KOPT-K1 (cell line): ENCODE results near the gene PRKAR1B.
A peak's percentile ranks its signal among the peaks of the same experiment; 100 is the strongest.

Source experiments
- H3K27ac ChIP-seq: fragments of 200-600 bp; sonication (generic); 2 replicates; pipeline ENCODE4 v1.5.1; 2016; ENCODE audit warnings: antibody characterized with exemption, mild to moderate bottlenecking, low read depth, low read length; ENCODE audit not compliant: poor library complexity, severe bottlenecking
- H3K36me3 ChIP-seq: fragments of 200-600 bp; sonication (generic); 2 replicates; pipeline ENCODE4 v1.5.1; 2017; ENCODE audit warnings: antibody characterized with exemption, mild to moderate bottlenecking, low read length, moderate library complexity; ENCODE audit not compliant: insufficient read depth
- H3K9me3 ChIP-seq: fragments of 200-600 bp; sonication (generic); 2 replicates; pipeline ENCODE4 v1.5.1; 2017; ENCODE audit warnings: antibody characterized with exemption, low read length, mild to moderate bottlenecking; ENCODE audit not compliant: insufficient read depth, poor library complexity, severe bottlenecking

PRKAR1B gene

DNA sequence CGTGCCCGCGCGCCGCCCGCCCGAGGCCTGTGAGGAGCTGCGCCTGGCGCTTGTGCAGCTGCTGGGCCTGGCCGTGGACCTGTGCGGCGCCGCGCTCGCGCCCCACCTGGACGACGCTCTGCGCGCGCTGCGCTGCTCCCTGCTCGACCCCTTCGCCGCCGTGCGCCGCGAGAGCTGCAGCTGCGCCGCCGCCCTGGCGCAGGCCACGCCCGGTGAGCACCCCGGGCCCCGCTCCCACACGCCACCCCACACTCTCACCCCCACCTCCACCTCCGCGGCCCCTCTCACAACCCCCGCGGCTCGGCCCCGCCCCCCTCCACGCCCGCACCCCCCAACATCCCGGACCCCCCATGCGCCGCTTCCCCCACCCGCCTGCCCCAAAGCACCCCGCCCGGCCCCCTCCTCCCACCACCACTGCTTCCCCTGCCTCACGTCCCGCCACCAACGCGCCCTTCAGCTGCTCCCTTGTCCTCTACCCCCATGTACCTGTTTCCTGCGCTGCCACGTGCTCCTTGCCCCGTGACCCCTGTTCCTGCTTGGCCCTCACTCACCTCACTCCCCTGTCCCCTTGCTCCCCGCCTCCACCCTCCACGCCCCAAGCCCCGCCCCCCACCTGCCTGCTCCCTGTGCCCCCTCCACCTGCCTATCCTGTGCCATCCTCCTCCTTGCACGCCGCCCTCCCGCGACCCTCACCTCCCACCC is at the start of gene PRKAR1B:
TSS of gene PRKAR1B (minus strand) at position 178 of the 702 bp plus-strand sequence. CDS start 15,776 bp downstream, outside the sequence.
- peaks cover 64% of the 10 kb centered on the region for H3K36me3 ChIP-seq
- peaks cover 40% of the 10 kb centered on the region for H3K9me3 ChIP-seq
- peak within 1 kb of the TSS; percentile 86 for H3K27ac ChIP-seq

DNA sequence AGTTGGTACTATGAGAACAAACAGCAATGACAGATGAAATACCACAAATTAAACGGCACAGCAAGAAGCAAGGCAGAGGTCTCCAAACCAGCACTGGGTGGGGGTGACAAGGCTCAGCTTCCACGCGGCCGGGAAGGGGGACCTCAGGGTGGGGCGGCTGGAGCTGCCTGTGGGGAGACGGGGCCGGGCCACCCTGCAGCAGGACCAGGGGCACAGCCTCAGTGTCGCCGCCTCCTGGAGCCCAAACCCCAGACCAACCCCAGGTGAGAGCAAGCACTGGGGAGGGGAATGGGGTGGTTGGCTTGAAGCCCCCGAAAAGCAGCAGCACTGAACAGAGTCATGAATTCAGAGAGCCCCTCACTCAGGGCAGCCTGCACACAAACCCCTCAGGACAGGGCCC is 49.3 kb upstream of the PRKAR1B start:
- Histone ChIP-seq H3K36me3 (peaks cover 97% of the 10 kb centered on the region), H3K27ac (no peak overlapping the region), H3K9me3 (no peaks in the 10 kb centered on the region)

DNA sequence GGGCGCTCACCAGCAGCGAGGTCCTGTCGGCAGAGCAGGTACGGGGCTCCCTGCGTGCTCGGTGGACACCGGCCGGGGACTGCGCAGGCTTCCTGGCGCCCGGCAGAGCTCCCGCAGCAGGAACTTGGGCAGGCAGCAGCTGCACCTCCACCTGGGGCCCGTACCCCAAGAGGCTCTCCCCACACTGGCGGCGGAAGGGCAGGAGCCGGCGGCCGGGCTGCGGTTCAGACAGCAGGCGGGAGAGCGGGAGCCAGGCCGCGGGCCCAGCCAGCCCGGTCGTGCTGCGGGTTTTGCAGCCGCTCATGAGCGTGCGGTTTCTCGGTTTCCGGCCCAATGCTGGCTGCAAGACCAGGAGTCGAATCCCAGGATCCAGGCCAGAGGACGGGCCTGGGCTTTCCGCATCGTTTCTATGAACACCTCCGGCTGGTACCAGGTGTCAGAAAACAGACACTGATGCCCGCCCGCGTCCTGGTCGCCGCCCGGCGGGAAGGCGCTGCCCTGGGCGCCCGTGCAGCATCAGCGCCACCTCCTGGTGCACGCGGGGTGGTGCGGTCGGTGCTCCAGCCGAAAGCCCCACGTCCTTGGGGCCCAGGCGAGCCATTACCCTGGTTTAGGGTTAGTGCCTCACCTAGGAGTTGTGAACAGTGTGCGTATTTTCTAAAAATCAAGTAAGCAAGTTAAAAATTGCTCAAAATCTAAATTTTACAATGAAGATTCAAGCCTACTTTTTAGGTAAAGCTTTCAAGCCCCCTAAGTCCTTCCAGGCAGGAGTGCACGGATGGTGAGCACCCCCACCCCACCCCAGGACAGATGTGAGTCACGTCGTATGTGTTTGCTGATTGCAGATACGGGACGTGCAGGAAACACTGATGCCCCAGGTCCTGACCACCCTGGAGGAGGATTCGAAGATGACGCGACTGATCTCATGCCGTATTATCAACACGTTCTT is 47.4 kb upstream of the PRKAR1B start:
- no peak overlapping the region for H3K27ac ChIP-seq
- peaks cover 97% of the 10 kb centered on the region for H3K36me3 ChIP-seq
- H3K9me3 ChIP-seq, result no peaks in the 10 kb centered on the region

DNA sequence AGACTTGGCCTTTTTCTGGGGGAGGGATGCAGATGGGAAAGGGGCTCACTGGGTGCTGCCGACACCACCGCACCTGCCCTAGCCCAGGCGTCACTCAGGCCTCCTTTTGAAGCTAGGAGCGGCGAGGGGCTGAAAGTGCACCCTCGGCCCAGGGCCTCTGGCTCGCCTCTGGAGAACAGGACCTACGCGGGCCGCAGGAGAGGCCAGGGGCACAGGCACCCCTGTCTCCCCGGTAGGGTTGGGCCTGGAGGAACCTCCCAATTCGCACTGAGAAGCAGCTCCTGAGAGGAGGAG is 46.5 kb upstream of the PRKAR1B start:
- Histone ChIP-seq H3K9me3 (no peaks in the 10 kb centered on the region), H3K36me3 (peaks cover 96% of the 10 kb centered on the region), H3K27ac (no peak overlapping the region)

DNA sequence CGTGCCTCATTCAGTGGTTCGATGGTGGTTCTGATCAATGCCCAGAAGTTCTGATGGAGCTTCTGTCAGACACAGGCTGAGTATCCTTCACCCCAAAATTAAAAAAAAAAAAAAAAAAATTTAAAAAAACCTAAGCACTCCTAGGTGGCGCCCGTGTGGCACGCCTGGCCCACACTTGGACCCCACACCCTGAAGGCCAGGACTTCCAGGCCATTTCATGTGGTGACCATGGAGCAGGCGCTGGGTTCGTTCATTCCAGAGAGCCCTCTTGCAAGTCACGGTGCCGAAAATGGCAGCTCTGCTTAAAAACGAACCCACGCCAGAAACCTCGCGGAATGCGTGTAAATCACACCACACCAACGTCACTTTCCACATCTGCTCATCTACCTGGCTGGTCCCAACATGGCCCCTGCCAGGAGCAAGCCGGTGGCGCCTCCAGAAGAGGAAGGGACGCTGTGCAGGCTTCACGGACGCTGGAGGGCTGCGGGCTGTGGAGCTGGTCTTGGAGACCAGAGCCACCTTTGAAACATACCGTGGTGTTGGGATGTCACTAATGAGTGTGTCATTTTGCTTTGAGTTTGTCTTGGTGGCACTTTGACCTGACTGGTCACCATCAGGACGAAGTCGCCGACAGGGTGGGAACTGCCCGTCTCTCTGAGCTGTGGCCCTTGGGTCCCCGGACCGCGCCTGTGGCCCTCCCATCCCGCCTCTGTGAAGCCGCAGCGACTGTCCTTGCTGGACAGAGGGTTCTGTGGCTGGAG is 46.0 kb upstream of the PRKAR1B start:
- Histone ChIP-seq H3K27ac (no peak overlapping the region), H3K36me3 (peaks cover 96% of the 10 kb centered on the region), H3K9me3 (no peaks in the 10 kb centered on the region)

DNA sequence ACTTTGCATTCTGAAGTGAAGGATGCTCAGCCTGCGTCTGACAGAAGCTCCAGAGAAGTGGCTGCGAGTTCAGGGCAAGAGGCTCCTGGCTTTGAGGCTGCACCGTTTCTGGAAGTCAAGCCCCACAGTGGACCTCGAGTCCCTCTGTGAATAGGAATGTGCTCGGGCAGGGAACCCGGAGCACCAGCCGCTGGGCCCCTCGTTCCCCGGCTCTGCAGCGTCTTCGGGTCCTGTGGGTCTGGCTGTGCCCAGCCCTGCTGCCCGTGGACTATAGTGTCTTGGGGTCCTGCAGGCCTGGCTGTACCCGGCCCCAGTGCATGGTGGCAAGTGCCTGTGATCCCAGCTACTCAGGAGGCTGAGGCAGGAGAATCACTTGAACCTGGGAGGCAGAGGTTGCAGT is 45.3 kb upstream of the PRKAR1B start:
- H3K9me3 ChIP-seq, result no peaks in the 10 kb centered on the region
- no peak overlapping the region for H3K27ac ChIP-seq
- H3K36me3 ChIP-seq, result peaks cover 96% of the 10 kb centered on the region

DNA sequence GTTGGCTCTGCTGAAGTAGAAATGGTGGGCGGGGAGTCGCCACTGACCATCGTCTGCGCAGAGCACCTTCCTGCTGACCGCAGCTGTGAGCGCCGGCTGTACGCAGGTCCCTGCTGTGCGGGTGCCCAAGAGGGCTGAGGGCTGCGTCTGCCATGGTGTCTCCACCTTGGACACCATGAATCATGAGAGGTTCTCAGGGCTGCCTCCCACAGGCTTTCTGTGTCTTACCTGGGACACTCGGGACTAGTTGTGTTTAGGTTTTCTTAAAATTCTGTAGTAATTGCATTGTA is 44.9 kb upstream of the PRKAR1B start:
- H3K36me3 ChIP-seq, result peaks cover 96% of the 10 kb centered on the region
- no peaks in the 10 kb centered on the region for H3K9me3 ChIP-seq
- H3K27ac ChIP-seq, result no peak overlapping the region

DNA sequence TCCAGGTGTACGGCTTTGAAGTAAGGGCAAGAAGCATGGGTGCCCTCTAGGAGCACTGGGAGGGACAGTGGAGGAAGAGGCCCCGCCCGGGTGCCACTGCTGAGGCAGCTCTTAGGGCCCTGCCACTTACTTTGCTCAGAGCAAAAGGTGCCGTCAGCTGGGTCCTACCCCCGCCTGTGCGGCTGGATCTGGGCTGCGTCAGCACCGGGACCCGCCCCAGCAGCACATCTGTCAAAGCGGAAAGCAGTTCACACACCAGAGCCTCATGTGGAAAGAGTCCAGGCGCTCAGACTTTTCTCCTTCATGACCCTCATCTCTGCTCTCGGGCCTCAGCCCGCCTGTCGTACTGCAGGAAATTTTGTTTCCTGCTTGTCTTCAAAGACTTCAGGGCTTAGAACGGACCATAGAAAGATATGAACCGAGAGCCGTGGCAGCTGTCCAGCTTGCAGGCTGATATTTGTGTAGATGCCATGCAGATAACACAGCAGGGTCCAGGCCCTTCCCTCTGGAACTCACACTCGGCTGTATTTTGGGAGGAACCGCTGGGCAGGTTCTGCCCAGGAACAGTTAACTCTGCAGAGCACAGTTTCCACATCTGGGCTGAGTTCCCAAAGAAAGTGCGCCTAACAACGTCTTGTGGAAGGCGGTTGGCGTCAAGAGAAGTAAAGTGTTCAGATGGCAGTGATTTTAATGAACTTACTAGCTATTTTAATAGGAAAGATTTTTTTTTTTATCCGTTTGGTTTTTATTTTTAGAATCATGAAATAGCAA is 44.3 kb upstream of the PRKAR1B start:
- Histone ChIP-seq H3K27ac (no peak overlapping the region), H3K9me3 (no peaks in the 10 kb centered on the region), H3K36me3 (peaks cover 96% of the 10 kb centered on the region)

DNA sequence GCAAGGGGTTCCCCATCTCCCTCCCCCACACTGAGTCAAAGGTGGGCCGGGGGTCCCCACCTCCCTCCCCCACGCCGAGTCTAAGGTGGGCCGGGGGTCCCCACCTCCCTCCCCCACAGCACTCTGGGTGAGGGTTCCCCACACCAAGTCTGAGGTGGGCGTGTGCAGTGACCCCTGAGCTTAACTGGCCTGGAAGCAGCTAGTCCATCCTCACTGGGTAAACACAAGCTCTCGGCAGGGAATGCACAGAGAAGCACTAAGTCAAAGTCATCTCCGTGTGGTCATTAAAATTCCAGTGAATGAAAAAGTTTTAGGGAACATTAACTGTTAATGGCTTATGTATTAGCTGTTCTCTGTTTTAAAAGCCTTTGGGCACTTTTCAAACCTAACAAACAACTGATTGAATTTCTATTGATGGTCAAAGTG is 43.7 kb upstream of the PRKAR1B start:
- H3K27ac ChIP-seq, result no peak overlapping the region
- peaks cover 96% of the 10 kb centered on the region for H3K36me3 ChIP-seq
- H3K9me3 ChIP-seq, result no peaks in the 10 kb centered on the region

DNA sequence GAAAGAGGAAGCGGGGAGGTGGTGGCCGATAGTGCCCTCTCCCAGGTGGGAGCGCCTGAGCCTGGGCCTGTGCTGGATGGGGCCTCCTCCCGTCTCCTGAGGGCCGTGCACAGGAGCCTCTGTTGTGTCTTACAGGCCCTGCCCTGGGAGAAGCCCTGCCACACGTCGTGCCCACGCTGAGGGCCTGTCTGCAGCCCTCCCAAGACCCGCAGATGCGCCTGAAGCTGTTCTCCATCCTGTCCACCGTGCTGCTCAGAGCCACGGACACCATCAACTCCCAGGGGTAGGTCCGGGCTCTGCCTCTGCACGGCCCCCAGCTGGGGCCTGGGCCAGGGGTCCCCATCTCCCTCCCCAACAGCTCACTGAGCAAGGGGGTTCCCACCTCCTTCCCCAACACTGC is 43.3 kb upstream of the PRKAR1B start:
- Histone ChIP-seq H3K36me3 (peaks cover 96% of the 10 kb centered on the region), H3K9me3 (no peaks in the 10 kb centered on the region), H3K27ac (no peak overlapping the region)

DNA sequence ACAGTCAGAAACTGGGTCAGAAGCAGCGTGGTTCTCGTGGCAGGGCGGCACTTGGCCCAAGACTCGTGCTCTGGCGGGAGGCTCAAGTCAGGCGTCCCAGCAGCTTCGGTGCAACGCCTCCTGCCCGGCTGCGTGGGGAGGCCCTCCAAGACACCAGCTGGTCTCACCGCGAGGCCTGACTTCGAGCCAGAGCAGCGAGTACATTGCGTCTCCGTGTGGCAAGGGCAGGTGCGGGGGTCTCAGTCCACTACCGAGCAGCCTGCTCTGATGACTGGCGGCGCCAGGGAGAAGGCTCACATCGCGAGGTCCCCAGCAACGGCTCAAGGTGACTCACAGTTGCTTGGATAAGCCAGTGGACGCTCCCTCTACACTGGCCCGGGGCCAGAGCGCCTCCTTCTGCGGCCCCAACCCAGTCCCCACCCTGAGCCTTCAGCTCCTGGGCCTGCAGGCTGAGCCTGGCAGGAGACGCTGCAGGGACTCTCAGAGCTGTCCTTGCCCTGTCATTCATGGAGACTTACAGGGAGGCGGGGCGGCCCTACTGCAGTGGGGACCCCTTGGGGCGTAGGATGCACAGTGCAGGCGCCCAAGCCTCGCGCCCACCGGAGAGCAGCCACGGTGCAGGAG is 41.9 kb upstream of the PRKAR1B start:
- Histone ChIP-seq H3K27ac (no peak overlapping the region), H3K36me3 (peaks cover 96% of the 10 kb centered on the region), H3K9me3 (no peaks in the 10 kb centered on the region)

DNA sequence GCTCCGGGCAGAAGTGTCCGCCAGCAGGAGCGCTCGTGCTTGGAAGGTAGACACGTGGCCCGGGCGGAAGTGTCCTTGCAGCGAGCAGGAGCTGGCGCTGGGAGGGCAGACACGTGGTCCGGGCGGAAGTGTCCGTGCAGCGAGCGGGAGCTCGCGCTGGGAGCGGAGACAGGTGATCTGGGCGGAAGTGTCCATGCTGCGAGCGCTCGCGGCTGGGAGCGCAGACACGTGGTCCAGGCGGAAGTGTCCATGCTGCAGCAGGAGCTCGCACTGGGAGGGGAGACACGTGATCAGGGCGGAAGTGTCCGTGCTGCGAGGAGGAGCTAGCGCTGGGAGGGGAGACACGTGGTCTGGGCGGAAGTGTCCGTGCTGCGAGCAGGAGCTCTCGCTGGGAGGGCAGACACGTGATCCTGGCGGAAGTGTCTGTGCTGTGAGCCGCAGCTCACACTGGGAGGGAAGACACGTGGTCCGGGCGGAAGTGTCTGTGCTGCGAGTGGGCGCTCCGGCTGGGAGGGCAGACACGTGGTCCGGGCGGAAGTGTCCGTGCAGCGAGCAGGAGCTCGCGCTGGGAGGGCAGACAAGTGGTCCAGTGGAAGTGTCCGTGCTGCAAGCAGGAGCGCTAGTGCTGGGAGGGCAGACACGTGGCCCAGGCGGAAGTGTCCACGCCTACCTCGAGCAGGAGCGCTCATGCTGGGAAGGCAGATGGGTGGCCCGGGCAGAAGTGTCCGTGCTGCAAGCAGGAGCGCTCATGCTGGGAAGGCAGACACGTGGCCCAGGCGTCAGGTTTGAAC is 41.1 kb upstream of the PRKAR1B start:
- Histone ChIP-seq H3K36me3 (peaks cover 96% of the 10 kb centered on the region), H3K9me3 (no peaks in the 10 kb centered on the region), H3K27ac (no peak overlapping the region)

DNA sequence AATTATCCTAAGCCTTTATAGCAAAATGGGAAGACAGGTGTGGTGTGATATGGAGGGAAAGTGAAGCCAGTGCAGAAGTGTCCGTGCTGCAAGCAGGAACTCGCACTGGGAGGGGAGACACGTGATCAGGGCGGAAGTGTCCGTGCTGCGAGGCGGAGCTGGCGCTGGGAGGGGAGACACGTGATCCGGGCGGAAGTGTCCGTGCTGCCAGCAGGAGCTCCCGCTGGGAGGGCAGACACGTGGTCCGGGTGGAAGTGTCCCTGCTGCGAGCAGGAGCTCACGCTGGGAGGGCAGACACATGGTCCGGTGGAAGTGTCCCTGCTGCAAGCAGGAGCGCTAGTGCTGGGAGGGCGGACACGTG is 40.5 kb upstream of the PRKAR1B start:
- H3K36me3 ChIP-seq, result peaks cover 98% of the 10 kb centered on the region

DNA sequence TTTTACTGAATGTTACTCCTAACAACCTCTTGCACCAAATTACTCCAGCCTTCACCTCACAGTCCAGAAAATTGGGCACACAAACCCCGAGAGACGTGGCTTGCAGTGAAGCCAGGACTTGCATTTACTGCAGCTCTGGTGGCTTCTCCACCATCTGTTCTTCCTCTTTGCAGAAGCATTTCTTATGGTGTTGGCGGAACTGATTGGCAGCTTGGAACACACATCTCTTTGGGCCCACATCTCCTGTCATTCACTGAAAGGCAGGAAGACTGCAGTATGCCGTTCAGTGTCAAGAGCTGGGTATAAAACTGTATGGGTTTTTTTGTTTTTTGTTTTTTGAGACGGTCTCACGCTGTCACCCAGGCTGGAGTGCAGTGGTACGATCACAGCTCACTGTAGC is 38.3 kb upstream of the PRKAR1B start:
- Histone ChIP-seq H3K27ac (no peak overlapping the region), H3K9me3 (no peaks in the 10 kb centered on the region), H3K36me3 (peaks cover 98% of the 10 kb centered on the region)

More for the DNA sequence above, 40.5 kb upstream of the PRKAR1B start:
- Histone ChIP-seq H3K27ac (no peak overlapping the region), H3K9me3 (no peaks in the 10 kb centered on the region)
